ENCODE data around the gene YTHDC1. TPM values are rescaled to one million over a fixed set of nuclear protein-coding genes. Genes with fewer than 3 reads are reported as not detected.
A peak's percentile ranks its signal among the peaks of the same experiment; 100 is the strongest.

The YTHDC1 gene
- total RNA-seq, 2 donors from 2014 or later = 86.0 to 91.7 TPM

GRCh38 chr4:68369142-68369805, 19.4 kb upstream of the YTHDC1 start:
- DNase-seq (ENCODE audit: low spot score) (no peak), ATAC-seq (no peak)
- Mint-ChIP-seq H3K36me3 (no peaks in the 10 kb centered on the region), H3K27me3 (peaks cover 11 to 13% of the 10 kb centered on the region in 2 donors), H3K4me1 (ENCODE audit: low read depth in 2 of 2) (peaks cover 5 to 6% of the 10 kb centered on the region in 2 donors), H3K4me3 (no peak overlapping the region), H3K27ac (no peak overlapping the region), H3K9me3 (no peaks in the 10 kb centered on the region)

DNA sequence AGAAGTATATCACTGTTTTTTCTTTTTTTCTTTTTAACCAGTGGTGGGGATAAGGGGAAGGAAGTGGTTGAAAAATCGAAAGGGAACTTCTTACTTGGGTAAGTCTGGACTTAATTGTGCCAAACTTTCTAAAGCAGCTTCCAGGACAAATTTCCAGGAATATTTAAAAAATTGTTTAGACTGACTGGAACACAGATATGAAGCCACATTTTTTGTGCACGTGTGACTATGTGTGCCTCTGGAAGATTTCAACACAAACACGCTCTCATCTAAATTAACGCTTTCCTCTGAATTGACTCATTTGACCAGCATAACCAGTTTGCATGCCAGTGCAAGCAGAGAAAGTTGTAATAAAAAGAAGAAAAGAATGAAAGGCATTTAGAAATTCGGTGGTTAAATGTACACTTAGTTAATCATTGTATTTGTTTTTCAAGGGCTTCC, 18.8 kb upstream of the YTHDC1 start:
- peaks cover 16 to 18% of the 10 kb centered on the region in 2 donors for H3K27me3 Mint-ChIP-seq
- H3K27ac Mint-ChIP-seq = no peak overlapping the region
- DNase-seq (ENCODE audit: low spot score) (no peak), ATAC-seq (no peak)
- peaks cover 5 to 6% of the 10 kb centered on the region in 2 donors for H3K4me1 Mint-ChIP-seq (ENCODE audit: low read depth in 2 of 2)
- no peaks in the 10 kb centered on the region for H3K9me3 Mint-ChIP-seq
- no peaks in the 10 kb centered on the region for H3K36me3 Mint-ChIP-seq
- no peak overlapping the region for H3K4me3 Mint-ChIP-seq

GRCh38 chr4:68367835-68368234, 17.9 kb upstream of the YTHDC1 start:
- DNase-seq (ENCODE audit: low spot score) (no peak), ATAC-seq (no peak)
- Mint-ChIP-seq H3K27me3 (peaks cover 20 to 22% of the 10 kb centered on the region in 2 donors), H3K4me1 (ENCODE audit: low read depth in 2 of 2) (peaks cover 0 to 2% of the 10 kb centered on the region in 2 donors), H3K36me3 (no peaks in the 10 kb centered on the region), H3K9me3 (no peaks in the 10 kb centered on the region), H3K4me3 (no peak overlapping the region), H3K27ac (no peak overlapping the region)

- H3K36me3 Mint-ChIP-seq = no peaks in the 10 kb centered on the region
- peaks cover 0 to 2% of the 10 kb centered on the region in 2 donors for H3K4me1 Mint-ChIP-seq (ENCODE audit: low read depth in 2 of 2)
- peaks cover 20 to 22% of the 10 kb centered on the region in 2 donors for H3K27me3 Mint-ChIP-seq
- no peak for ATAC-seq
- H3K9me3 Mint-ChIP-seq = no peaks in the 10 kb centered on the region
- no peak for DNase-seq (ENCODE audit: low spot score)
- H3K27ac Mint-ChIP-seq = no peak overlapping the region
- H3K4me3 Mint-ChIP-seq = no peak overlapping the region
Observed at GRCh38 chr4:68366600-68366999, 16.7 kb upstream of the YTHDC1 start.

DNA sequence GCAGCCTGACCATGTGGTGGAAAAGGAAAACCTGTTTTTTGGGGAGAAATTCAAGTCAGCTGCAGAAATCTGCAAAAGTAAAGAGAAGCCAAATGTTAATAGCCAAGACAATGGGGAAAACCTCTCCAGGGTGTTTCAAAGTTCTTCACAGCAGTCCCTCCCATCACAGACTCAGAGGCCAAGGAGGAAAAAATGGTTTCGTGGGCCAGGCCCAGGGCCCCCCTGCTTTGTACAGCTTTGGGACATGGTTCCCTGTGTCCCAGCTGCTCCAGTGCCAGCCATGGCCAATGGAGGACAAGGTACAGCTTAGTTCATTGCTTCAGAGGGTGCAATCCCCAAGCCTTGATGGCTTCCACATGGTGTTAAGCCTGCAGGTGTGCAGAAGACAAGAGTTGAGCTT, 15.2 kb upstream of the YTHDC1 start:
- no peak for DNase-seq (ENCODE audit: low spot score)
- Mint-ChIP-seq H3K27me3 (peaks cover 20 to 22% of the 10 kb centered on the region in 2 donors), H3K36me3 (no peaks in the 10 kb centered on the region), H3K9me3 (no peaks in the 10 kb centered on the region), H3K4me1 (ENCODE audit: low read depth in 2 of 2) (peaks cover 0 to 2% of the 10 kb centered on the region in 2 donors), H3K4me3 (no peak overlapping the region), H3K27ac (no peak overlapping the region)
- ATAC-seq = peak in 1 of 2 donors; percentile 28

DNA sequence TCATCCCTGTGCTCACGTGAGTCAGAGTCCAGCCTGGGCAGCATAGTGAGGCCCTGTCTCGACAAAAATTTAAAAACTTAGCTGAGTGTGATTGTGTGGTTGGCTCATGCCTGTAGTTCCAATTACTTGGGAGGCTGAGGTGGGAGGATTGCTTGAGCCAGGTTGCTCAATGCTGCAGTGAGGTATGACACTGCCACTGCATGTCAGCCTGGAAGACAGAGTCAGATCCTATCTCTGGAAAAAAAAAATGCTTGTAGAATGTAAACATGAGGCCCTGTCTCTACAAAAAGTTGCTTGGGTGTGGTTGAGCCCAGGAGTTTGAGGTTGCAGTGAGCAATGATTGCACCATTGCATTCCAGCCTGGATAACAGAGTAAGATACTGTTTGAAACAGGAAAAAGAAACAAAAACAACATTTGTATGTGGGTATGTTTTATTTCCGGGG, 11.3 kb upstream of the YTHDC1 start:
- no peak for ATAC-seq
- H3K27me3 Mint-ChIP-seq = peaks cover 13 to 18% of the 10 kb centered on the region in 2 donors
- no peak overlapping the region for H3K27ac Mint-ChIP-seq
- H3K4me1 Mint-ChIP-seq (ENCODE audit: low read depth in 2 of 2) = peaks cover 4 to 6% of the 10 kb centered on the region in 2 donors
- DNase-seq (ENCODE audit: low spot score) = no peak
- no peak overlapping the region for H3K4me3 Mint-ChIP-seq
- H3K36me3 Mint-ChIP-seq = no peaks in the 10 kb centered on the region
- H3K9me3 Mint-ChIP-seq = peaks cover 3% of the 10 kb centered on the region

DNA sequence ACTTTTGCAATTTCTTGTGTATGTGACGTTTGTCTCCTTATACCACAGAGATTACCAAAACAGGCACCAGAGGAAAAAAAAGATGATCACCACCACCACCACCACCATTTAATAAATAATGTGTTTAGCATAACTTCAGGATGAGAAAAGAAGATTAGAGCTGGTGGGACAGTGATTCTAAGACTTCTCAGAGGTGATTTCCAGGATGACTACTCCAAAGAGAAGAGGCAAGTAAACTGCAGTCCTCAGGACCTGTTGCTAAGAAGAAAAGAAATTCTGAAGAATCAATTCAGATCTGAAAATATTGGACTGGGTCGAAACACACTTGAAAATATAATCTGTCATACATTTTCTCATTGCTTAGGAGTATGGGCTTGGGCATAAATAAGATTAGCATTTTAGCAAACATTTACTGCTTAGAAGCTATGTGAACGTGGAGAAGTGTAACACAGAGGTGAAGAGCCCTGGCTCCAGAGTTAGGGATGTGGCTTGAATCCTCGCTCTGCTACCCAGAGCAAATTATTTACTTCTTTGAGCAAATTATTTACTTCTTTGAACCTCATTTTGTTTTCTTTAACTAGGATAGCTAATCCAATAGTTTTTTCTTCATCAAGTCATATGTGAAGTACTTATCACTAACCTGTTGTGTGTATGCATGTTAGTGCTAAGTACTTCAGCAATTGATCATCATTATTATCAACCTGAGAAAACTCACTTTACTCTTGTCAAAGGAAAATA, 10.5 kb upstream of the YTHDC1 start:
- H3K27ac Mint-ChIP-seq = no peak overlapping the region
- no peaks in the 10 kb centered on the region for H3K36me3 Mint-ChIP-seq
- H3K4me3 Mint-ChIP-seq = no peak overlapping the region
- H3K4me1 Mint-ChIP-seq (ENCODE audit: low read depth in 2 of 2) = peaks cover 4 to 6% of the 10 kb centered on the region in 2 donors
- H3K27me3 Mint-ChIP-seq = peaks cover 10 to 16% of the 10 kb centered on the region in 2 donors
- no peak for ATAC-seq
- no peak for DNase-seq (ENCODE audit: low spot score)
- peaks cover 3% of the 10 kb centered on the region for H3K9me3 Mint-ChIP-seq

DNA sequence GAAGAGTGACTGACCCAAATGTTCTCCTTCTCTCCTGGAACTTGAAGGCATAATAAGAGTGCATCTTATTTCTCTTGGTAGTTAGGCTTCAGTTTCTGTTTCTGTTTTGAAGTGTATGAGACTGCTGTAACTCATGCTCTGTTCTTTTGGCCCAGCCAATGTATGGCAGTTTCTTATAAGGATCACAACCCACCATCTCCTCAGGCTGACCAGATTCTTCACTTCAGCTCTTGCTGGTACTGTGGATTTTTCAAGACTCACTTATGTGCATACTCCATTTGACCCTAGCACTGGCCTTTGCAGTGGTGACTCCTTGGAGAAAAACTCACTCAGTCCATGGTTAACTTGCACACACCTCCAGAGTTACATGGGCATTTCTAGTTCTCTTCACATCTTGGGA, 9.6 kb upstream of the YTHDC1 start:
- peak overlapping the region in 1 of 2 donors; percentile 42 for H3K27ac Mint-ChIP-seq
- no peak overlapping the region for H3K4me3 Mint-ChIP-seq

DNA sequence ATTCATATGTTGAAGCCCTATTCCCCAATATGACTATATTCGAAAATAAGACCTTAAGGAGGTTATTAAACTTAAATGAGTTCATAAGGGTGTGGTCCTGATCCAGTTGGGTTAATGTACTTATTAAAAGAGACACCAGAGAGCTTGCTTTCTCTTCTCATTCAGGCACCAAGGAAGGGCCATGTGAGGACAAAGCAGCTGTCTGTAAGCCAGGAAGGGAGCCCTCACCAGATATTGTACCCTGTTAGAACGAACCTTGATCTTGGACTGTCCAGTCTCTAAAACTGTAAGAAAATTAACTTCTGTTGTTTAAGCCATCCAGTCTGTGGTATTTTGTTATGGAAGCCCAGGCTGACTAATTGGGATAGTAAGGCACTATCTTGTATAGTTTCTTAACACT, 9.1 kb upstream of the YTHDC1 start:
- no peak overlapping the region for H3K4me3 Mint-ChIP-seq
- ATAC-seq = no peak
- no peak for DNase-seq (ENCODE audit: low spot score)
- H3K36me3 Mint-ChIP-seq = no peaks in the 10 kb centered on the region
- peak overlapping the region in 1 of 2 donors; percentile 42 for H3K27ac Mint-ChIP-seq
- H3K4me1 Mint-ChIP-seq (ENCODE audit: low read depth in 2 of 2) = peaks cover 4 to 6% of the 10 kb centered on the region in 2 donors
- H3K9me3 Mint-ChIP-seq = peaks cover 3% of the 10 kb centered on the region
- H3K27me3 Mint-ChIP-seq = peaks cover 13 to 15% of the 10 kb centered on the region in 2 donors

More for the DNA sequence above, 9.6 kb upstream of the YTHDC1 start:
- Mint-ChIP-seq H3K4me1 (ENCODE audit: low read depth in 2 of 2) (peaks cover 4 to 6% of the 10 kb centered on the region in 2 donors), H3K36me3 (no peaks in the 10 kb centered on the region), H3K9me3 (peaks cover 3% of the 10 kb centered on the region), H3K27me3 (peaks cover 16% of the 10 kb centered on the region in 2 donors)
- ATAC-seq (peak in 1 of 2 donors; percentile 51), DNase-seq (ENCODE audit: low spot score) (no peak)

- ATAC-seq (no peak), DNase-seq (ENCODE audit: low spot score) (no peak)
- no peak overlapping the region for H3K4me3 Mint-ChIP-seq
- peaks cover 9 to 13% of the 10 kb centered on the region in 2 donors for H3K4me1 Mint-ChIP-seq (ENCODE audit: low read depth in 2 of 2)
- peaks cover 6 to 8% of the 10 kb centered on the region in 2 donors for H3K27me3 Mint-ChIP-seq
- H3K9me3 Mint-ChIP-seq = no peaks in the 10 kb centered on the region
- peaks cover 18% of the 10 kb centered on the region for H3K36me3 Mint-ChIP-seq
- no peak overlapping the region for H3K27ac Mint-ChIP-seq
Observed at GRCh38 chr4:68352791-68353190, 2.9 kb upstream of the YTHDC1 start.

- H3K9me3 Mint-ChIP-seq = no peaks in the 10 kb centered on the region
- no peak for DNase-seq (ENCODE audit: low spot score)
- ATAC-seq = peak; percentile 1 to 31
Observed at GRCh38 chr4:68349279-68349648, 626 bp downstream of the YTHDC1 start.

GRCh38 chr4:68348577-68348976, 1.3 kb downstream of the YTHDC1 start:
- Mint-ChIP-seq H3K27me3 (no peaks in the 10 kb centered on the region), H3K4me1 (ENCODE audit: low read depth in 2 of 2) (peaks cover 34 to 43% of the 10 kb centered on the region in 2 donors), H3K27ac (peak overlapping the region; percentile 98), H3K36me3 (peaks cover 18% of the 10 kb centered on the region), H3K9me3 (no peaks in the 10 kb centered on the region), H3K4me3 (peak overlapping the region; percentile 97)
- no peak for DNase-seq (ENCODE audit: low spot score)
- no peak for ATAC-seq

More at GRCh38 chr4:68349279-68349648, 626 bp downstream of the YTHDC1 start:
- Mint-ChIP-seq H3K4me3 (peak overlapping the region; percentile 97), H3K4me1 (ENCODE audit: low read depth in 2 of 2) (peaks cover 31 to 38% of the 10 kb centered on the region in 2 donors), H3K27ac (peak overlapping the region; percentile 98), H3K36me3 (peaks cover 18% of the 10 kb centered on the region), H3K27me3 (peaks cover 0 to 3% of the 10 kb centered on the region in 2 donors)

GRCh38 chr4:68347845-68348244, 2.0 kb downstream of the YTHDC1 start:
- ATAC-seq = no peak
- H3K27ac Mint-ChIP-seq = peak overlapping the region; percentile 98
- H3K9me3 Mint-ChIP-seq = no peaks in the 10 kb centered on the region
- H3K4me3 Mint-ChIP-seq = peak overlapping the region; percentile 97
- H3K4me1 Mint-ChIP-seq (ENCODE audit: low read depth in 2 of 2) = peaks cover 34 to 43% of the 10 kb centered on the region in 2 donors
- H3K36me3 Mint-ChIP-seq = peaks cover 18% of the 10 kb centered on the region
- no peak for DNase-seq (ENCODE audit: low spot score)
- H3K27me3 Mint-ChIP-seq = no peaks in the 10 kb centered on the region

GRCh38 chr4:68346461-68346860, 3.4 kb downstream of the YTHDC1 start:
- ATAC-seq (no peak), DNase-seq (ENCODE audit: low spot score) (no peak)
- Mint-ChIP-seq H3K27ac (peak overlapping the region; percentile 53 to 66), H3K4me1 (ENCODE audit: low read depth in 2 of 2) (peaks cover 40 to 50% of the 10 kb centered on the region in 2 donors), H3K36me3 (peaks cover 18% of the 10 kb centered on the region), H3K9me3 (no peaks in the 10 kb centered on the region), H3K4me3 (peak overlapping the region; percentile 97), H3K27me3 (no peaks in the 10 kb centered on the region)

All from natural killer cell treated with Interleukin-12 subunit alpha and Interleukin-12 subunit beta and Interleukin-15 and Interleukin-18, amount 100 ng/mL, for 72 hours (primary cell).